Endothelial cell of umbilical vein (primary cell): Measurements from ENCODE around the gene NTN1.

Source experiments
- EZH2 ChIP-seq: IDR thresholded peaks from 2 replicates; pipeline ENCODE4 v1.6.1; 2012; ENCODE audit warnings: borderline replicate concordance, low read depth, mild to moderate bottlenecking, moderate library complexity, low read length, inconsistent platforms; ENCODE audit not compliant: severe bottlenecking
- FOS ChIP-seq: IDR thresholded peaks from 2 replicates; pipeline ENCODE4 v1.6.1; 2011; ENCODE audit warnings: mild to moderate bottlenecking, low read length, moderate library complexity, borderline replicate concordance; ENCODE audit not compliant: insufficient read depth
- GATA2 ChIP-seq: IDR thresholded peaks from 2 replicates; pipeline ENCODE4 v1.7.0; 2011; ENCODE audit warnings: low read depth, mild to moderate bottlenecking, moderate library complexity, mixed read lengths, low read length; ENCODE audit not compliant: insufficient read length, insufficient read depth
- POLR2A ChIP-seq: IDR thresholded peaks from 2 replicates; pipeline ENCODE4 v1.6.1; 2012; ENCODE audit warnings: low read depth, mild to moderate bottlenecking, control low read depth, low read length
- POLR2AphosphoS5 ChIP-seq: IDR thresholded peaks from 2 replicates; pipeline ENCODE4 v1.6.1; 2012; ENCODE audit warnings: low read depth, mild to moderate bottlenecking, control low read depth, low read length, moderate library complexity; ENCODE audit not compliant: insufficient read depth
- TF ChIP-seq, protein P1 (sequence below), 2 donors: IDR thresholded peaks; 1 replicate in 1 of 2; 2 replicates in 1 of 2; pipeline ENCODE4 v1.5.1; 2011; ENCODE audit warnings: low read length in 2 of 2, mild to moderate bottlenecking in 2 of 2, moderate library complexity in 2 of 2, control low read depth in 1 of 2, inconsistent platforms in 1 of 2, low read depth in 1 of 2; ENCODE audit not compliant: insufficient read depth in 1 of 2; ENCODE audit errors: extremely low read depth in 1 of 2
- TF ChIP-seq, protein P2 (sequence below): IDR thresholded peaks from 2 replicates; pipeline ENCODE4 v1.6.1; 2011; ENCODE audit not compliant: insufficient read depth, insufficient read length

DNA sequence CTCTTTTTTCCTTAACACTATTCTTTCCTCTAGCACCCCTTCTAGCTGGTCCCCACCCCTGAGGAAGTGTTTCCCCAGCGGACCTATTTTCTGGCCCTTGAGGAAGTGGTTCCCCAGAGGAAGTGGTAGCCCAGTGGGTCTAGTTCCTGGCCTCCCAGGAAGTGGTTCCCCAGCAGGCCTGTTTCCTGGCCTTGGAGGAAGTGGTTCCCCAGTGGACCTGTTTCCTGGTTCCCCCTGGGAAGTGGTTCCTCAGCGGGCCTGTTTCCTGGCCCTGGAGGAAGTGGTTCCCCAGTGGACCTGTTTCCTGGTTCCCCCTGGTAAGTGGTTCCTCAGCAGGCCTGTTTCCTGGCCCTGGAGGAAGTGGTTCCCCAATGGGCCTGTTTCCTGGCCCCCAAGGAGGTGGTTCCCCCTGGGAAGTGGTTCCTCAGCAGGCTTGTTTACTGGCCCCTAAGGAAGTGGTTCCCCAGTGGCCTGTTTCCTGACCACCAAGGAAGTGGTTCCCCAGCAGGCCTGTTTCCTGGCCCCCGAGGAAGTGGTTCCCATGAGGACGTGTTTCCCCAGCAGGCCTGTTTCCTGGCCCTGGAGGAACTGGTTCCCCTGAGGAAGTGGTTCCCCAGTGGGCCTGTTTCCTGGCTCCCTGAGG is 58.3 kb downstream of the NTN1 start:
- TF ChIP-seq, protein P1, sequence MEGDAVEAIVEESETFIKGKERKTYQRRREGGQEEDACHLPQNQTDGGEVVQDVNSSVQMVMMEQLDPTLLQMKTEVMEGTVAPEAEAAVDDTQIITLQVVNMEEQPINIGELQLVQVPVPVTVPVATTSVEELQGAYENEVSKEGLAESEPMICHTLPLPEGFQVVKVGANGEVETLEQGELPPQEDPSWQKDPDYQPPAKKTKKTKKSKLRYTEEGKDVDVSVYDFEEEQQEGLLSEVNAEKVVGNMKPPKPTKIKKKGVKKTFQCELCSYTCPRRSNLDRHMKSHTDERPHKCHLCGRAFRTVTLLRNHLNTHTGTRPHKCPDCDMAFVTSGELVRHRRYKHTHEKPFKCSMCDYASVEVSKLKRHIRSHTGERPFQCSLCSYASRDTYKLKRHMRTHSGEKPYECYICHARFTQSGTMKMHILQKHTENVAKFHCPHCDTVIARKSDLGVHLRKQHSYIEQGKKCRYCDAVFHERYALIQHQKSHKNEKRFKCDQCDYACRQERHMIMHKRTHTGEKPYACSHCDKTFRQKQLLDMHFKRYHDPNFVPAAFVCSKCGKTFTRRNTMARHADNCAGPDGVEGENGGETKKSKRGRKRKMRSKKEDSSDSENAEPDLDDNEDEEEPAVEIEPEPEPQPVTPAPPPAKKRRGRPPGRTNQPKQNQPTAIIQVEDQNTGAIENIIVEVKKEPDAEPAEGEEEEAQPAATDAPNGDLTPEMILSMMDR (IDR thresholded peaks at IDR 0.05; ENCODE audit: extremely low read depth in 1 of 2, insufficient read depth in 1 of 2, low read depth in 1 of 2, low read length in 2 of 2) = no peak
- TF ChIP-seq EZH2 (no peak), POLR2A (no peak), GATA2 (no peak), FOS (no peak), POLR2AphosphoS5 (no peak)
- TF ChIP-seq, protein P2, sequence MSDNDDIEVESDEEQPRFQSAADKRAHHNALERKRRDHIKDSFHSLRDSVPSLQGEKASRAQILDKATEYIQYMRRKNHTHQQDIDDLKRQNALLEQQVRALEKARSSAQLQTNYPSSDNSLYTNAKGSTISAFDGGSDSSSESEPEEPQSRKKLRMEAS = no peak
